ENCODE data around the gene ALKBH6.

DNA sequence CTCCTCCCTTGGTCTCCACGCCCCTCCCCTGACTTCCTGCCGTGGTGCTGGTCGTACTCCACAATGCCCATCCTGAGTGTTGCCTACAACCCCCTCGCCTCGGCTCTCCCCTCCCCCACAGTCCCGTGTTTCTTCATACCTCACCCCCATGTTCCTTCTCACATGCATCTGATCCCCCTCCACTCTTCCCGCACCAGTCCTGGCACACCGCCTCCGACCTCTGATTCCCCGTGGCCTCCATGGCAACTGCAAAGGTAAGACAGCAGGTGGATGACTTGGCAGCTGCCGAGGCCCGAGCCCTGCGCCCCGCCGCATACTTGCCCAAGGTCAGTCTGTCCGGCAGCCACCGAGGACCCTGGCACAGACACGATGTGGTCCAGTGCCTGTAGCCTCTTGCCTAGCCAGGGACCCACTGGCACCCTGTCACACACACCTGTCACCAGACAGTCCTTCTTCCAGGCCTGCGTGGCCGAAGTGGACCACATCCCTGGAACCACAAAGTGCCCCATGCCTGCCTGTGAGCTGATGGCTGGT lies 35.1 kb downstream of the ALKBH6 start:
- TF ChIP-seq, protein P1, sequence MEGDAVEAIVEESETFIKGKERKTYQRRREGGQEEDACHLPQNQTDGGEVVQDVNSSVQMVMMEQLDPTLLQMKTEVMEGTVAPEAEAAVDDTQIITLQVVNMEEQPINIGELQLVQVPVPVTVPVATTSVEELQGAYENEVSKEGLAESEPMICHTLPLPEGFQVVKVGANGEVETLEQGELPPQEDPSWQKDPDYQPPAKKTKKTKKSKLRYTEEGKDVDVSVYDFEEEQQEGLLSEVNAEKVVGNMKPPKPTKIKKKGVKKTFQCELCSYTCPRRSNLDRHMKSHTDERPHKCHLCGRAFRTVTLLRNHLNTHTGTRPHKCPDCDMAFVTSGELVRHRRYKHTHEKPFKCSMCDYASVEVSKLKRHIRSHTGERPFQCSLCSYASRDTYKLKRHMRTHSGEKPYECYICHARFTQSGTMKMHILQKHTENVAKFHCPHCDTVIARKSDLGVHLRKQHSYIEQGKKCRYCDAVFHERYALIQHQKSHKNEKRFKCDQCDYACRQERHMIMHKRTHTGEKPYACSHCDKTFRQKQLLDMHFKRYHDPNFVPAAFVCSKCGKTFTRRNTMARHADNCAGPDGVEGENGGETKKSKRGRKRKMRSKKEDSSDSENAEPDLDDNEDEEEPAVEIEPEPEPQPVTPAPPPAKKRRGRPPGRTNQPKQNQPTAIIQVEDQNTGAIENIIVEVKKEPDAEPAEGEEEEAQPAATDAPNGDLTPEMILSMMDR (conservative IDR thresholded peaks at IDR 0.05; ENCODE audit: low read depth, low read length) = no peak
- TF ChIP-seq EZH2 (IDR thresholded peaks at IDR 0.05; ENCODE audit: borderline replicate concordance, low read depth, low read length, poor library complexity, severe bottlenecking) = no peak
